ENCODE measurements around the gene IL17RD. TPM values are rescaled to one million over a fixed set of nuclear protein-coding genes. Genes with fewer than 3 reads are reported as not detected.

IL17RD gene
- total and polyA plus RNA-seq, 2 experiments from 2014 or later: 10.7 to 104 TPM

DNA sequence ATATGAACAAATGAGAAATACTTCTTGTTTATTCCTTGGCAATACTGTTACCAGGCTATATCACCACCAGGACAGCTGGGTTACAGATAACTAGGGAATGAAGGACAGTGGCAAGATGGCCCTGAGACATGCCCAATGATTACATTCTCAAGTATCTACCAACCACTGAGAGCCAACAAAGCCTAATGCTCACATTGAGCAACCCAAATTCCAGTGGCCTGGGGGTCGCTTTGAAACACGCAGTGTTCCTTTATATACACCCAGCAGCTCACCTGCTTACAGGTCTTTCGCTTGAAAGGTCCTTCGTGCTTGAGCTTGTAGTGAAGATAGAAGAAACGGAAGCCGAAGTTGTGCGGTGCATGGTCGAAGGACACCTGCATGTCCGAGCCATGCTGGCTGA is 59.6 kb downstream of the IL17RD start:
- peaks cover 18% of the 10 kb centered on the region for H3K4me1 Mint-ChIP-seq
- Histone ChIP-seq H3K36me3 (ENCODE audit: insufficient read depth) (peaks cover 47% of the 10 kb centered on the region), H4K20me1 (replicated peaks; ENCODE audit: insufficient read depth) (no peaks in the 10 kb centered on the region), H3K27ac (ENCODE audit: low read depth) (no peak overlapping the region), H3F3A (replicated peaks; ENCODE audit: low read depth) (peaks cover 10% of the 10 kb centered on the region), H3K9me2 (ENCODE audit: insufficient read depth) (no peaks in the 10 kb centered on the region), H3K4me1 (ENCODE audit: insufficient read depth) (peaks cover 15% of the 10 kb centered on the region), H2AFZ (no peak overlapping the region), H3K79me2 (replicated peaks; ENCODE audit: insufficient read depth) (no peaks in the 10 kb centered on the region), H3K4me2 (no peak overlapping the region), H3K4me3 (no peak overlapping the region), H3K27me3 (ENCODE audit: insufficient read depth) (no peaks in the 10 kb centered on the region)
- peaks cover 95% of the 10 kb centered on the region for H3K36me3 Mint-ChIP-seq (ENCODE audit: low read depth)
- no peaks in the 10 kb centered on the region for H3K9me3 Mint-ChIP-seq
- ATAC-seq (no peak; the same call in 2 of the 3 replicates), DNase-seq (ENCODE audit: low spot score) (no peak)
- H3K27me3 Mint-ChIP-seq (ENCODE audit: insufficient read depth, low read depth, poor library complexity): peaks cover 7% of the 10 kb centered on the region
- H3K27ac Mint-ChIP-seq: no peak overlapping the region
- H3K4me3 Mint-ChIP-seq: no peak overlapping the region
- TF ChIP-seq ZNF331 (CRISPR knock-in tag; IDR thresholded peaks at IDR 0.05; ENCODE audit: low read depth): no peak
- no peak for TF ChIP-seq ZNF114 (CRISPR knock-in tag; IDR thresholded peaks at IDR 0.05)
- no peak for TF ChIP-seq NANOG (IDR thresholded peaks at IDR 0.05; ENCODE audit: borderline replicate concordance)
- TF ChIP-seq JUNB (IDR thresholded peaks at IDR 0.05; ENCODE audit: unreplicated experiment): no peak
- no peak for TF ChIP-seq EZH2 (IDR thresholded peaks at IDR 0.05; ENCODE audit: low read depth, unreplicated experiment)
- TF ChIP-seq, protein P1, sequence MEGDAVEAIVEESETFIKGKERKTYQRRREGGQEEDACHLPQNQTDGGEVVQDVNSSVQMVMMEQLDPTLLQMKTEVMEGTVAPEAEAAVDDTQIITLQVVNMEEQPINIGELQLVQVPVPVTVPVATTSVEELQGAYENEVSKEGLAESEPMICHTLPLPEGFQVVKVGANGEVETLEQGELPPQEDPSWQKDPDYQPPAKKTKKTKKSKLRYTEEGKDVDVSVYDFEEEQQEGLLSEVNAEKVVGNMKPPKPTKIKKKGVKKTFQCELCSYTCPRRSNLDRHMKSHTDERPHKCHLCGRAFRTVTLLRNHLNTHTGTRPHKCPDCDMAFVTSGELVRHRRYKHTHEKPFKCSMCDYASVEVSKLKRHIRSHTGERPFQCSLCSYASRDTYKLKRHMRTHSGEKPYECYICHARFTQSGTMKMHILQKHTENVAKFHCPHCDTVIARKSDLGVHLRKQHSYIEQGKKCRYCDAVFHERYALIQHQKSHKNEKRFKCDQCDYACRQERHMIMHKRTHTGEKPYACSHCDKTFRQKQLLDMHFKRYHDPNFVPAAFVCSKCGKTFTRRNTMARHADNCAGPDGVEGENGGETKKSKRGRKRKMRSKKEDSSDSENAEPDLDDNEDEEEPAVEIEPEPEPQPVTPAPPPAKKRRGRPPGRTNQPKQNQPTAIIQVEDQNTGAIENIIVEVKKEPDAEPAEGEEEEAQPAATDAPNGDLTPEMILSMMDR (conservative IDR thresholded peaks at IDR 0.05; ENCODE audit: low read depth in 2 of 2): no peak
- TF ChIP-seq POLR2AphosphoS5 (IDR thresholded peaks at IDR 0.05; ENCODE audit: low read depth): no peak
- TF ChIP-seq STAT1 (IDR thresholded peaks at IDR 0.05; ENCODE audit: unreplicated experiment): no peak
- TF ChIP-seq, protein P2, sequence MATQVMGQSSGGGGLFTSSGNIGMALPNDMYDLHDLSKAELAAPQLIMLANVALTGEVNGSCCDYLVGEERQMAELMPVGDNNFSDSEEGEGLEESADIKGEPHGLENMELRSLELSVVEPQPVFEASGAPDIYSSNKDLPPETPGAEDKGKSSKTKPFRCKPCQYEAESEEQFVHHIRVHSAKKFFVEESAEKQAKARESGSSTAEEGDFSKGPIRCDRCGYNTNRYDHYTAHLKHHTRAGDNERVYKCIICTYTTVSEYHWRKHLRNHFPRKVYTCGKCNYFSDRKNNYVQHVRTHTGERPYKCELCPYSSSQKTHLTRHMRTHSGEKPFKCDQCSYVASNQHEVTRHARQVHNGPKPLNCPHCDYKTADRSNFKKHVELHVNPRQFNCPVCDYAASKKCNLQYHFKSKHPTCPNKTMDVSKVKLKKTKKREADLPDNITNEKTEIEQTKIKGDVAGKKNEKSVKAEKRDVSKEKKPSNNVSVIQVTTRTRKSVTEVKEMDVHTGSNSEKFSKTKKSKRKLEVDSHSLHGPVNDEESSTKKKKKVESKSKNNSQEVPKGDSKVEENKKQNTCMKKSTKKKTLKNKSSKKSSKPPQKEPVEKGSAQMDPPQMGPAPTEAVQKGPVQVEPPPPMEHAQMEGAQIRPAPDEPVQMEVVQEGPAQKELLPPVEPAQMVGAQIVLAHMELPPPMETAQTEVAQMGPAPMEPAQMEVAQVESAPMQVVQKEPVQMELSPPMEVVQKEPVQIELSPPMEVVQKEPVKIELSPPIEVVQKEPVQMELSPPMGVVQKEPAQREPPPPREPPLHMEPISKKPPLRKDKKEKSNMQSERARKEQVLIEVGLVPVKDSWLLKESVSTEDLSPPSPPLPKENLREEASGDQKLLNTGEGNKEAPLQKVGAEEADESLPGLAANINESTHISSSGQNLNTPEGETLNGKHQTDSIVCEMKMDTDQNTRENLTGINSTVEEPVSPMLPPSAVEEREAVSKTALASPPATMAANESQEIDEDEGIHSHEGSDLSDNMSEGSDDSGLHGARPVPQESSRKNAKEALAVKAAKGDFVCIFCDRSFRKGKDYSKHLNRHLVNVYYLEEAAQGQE (IDR thresholded peaks at IDR 0.05; ENCODE audit: unreplicated experiment): no peak
- no peak for TF ChIP-seq CREB1 (CRISPR knock-in tag; IDR thresholded peaks at IDR 0.05; ENCODE audit: low read depth)
- TF ChIP-seq, protein P3, sequence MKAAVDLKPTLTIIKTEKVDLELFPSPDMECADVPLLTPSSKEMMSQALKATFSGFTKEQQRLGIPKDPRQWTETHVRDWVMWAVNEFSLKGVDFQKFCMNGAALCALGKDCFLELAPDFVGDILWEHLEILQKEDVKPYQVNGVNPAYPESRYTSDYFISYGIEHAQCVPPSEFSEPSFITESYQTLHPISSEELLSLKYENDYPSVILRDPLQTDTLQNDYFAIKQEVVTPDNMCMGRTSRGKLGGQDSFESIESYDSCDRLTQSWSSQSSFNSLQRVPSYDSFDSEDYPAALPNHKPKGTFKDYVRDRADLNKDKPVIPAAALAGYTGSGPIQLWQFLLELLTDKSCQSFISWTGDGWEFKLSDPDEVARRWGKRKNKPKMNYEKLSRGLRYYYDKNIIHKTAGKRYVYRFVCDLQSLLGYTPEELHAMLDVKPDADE (IDR thresholded peaks at IDR 0.05): no peak
- TF ChIP-seq, protein P4, sequence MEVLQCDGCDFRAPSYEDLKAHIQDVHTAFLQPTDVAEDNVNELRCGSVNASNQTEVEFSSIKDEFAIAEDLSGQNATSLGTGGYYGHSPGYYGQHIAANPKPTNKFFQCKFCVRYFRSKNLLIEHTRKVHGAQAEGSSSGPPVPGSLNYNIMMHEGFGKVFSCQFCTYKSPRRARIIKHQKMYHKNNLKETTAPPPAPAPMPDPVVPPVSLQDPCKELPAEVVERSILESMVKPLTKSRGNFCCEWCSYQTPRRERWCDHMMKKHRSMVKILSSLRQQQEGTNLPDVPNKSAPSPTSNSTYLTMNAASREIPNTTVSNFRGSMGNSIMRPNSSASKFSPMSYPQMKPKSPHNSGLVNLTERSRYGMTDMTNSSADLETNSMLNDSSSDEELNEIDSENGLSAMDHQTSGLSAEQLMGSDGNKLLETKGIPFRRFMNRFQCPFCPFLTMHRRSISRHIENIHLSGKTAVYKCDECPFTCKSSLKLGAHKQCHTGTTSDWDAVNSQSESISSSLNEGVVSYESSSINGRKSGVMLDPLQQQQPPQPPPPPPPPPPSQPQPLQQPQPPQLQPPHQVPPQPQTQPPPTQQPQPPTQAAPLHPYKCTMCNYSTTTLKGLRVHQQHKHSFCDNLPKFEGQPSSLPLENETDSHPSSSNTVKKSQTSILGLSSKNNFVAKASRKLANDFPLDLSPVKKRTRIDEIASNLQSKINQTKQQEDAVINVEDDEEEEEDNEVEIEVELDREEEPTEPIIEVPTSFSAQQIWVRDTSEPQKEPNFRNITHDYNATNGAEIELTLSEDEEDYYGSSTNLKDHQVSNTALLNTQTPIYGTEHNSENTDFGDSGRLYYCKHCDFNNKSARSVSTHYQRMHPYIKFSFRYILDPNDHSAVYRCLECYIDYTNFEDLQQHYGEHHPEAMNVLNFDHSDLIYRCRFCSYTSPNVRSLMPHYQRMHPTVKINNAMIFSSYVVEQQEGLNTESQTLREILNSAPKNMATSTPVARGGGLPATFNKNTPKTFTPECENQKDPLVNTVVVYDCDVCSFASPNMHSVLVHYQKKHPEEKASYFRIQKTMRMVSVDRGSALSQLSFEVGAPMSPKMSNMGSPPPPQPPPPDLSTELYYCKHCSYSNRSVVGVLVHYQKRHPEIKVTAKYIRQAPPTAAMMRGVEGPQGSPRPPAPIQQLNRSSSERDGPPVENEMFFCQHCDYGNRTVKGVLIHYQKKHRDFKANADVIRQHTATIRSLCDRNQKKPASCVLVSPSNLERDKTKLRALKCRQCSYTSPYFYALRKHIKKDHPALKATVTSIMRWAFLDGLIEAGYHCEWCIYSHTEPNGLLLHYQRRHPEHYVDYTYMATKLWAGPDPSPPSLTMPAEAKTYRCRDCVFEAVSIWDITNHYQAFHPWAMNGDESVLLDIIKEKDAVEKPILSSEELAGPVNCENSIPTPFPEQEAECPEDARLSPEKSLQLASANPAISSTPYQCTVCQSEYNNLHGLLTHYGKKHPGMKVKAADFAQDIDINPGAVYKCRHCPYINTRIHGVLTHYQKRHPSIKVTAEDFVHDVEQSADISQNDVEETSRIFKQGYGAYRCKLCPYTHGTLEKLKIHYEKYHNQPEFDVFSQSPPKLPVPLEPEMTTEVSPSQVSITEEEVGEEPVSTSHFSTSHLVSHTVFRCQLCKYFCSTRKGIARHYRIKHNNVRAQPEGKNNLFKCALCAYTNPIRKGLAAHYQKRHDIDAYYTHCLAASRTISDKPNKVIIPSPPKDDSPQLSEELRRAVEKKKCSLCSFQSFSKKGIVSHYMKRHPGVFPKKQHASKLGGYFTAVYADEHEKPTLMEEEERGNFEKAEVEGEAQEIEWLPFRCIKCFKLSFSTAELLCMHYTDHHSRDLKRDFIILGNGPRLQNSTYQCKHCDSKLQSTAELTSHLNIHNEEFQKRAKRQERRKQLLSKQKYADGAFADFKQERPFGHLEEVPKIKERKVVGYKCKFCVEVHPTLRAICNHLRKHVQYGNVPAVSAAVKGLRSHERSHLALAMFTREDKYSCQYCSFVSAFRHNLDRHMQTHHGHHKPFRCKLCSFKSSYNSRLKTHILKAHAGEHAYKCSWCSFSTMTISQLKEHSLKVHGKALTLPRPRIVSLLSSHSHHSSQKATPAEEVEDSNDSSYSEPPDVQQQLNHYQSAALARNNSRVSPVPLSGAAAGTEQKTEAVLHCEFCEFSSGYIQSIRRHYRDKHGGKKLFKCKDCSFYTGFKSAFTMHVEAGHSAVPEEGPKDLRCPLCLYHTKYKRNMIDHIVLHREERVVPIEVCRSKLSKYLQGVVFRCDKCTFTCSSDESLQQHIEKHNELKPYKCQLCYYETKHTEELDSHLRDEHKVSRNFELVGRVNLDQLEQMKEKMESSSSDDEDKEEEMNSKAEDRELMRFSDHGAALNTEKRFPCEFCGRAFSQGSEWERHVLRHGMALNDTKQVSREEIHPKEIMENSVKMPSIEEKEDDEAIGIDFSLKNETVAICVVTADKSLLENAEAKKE (CRISPR knock-in tag; IDR thresholded peaks at IDR 0.05): no peak
- TF ChIP-seq EZH2phosphoT487 (IDR thresholded peaks at IDR 0.05; ENCODE audit: unreplicated experiment): no peak
